G401.6 (cell line): ENCODE measurements around the gene AASDH.

Experiments used
- FAIRE-seq: peaks from 2 replicates; lab custom pipeline; 2012; peaks lifted over from hg19 to GRCh38; lab: Jason Lieb, UNC

The AASDH gene

DNA sequence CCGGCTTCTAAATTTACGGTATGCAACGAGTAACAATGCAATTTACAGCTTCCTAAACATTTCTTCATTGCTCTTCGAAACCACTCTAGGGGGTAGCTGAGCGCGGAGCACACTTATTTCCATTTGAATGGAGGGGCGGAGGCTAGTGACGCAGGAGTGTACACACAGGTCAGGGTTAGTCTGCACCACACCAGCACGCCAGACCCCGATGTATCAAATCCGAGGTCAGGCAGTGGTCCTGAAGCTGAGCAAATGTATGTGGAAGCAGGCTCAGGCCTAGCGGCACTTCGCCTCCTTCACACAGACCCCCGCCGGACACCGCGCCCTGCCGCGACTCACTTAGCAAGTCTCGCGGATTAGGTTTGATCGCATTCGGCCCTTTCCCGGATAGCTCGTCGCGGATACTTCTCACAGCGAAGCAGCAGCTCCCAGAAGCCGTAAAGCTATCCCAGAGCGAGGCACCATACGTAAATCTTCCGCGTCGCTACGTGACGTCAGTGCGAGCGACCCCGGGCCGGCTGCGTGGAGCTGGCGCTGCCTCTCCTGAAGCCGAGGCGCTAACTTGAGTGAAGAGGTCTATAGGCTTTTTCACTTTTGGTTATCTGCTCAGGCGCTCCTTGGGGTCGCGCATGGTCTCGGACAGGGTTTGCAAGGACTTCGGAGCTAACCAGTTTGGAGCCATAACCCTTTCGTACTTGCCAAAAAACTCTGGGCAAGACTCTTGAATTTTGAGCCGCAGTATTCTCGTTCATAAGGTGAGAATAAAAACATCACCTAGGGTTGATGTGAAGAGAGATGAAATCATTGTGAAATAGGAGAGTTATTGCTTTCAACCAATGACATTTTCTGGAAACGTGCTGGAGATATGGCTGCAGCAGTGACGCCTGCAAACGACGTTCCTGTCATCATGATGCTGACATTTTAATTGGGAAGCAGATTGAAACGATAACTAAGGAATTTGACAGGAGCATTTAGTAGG, at the start of gene AASDH:
Gene AASDH (minus strand): TSS at position 469 of the 979 bp plus-strand sequence. CDS start 3,192 bp downstream, outside the sequence.
- peak; percentile 97 for FAIRE-seq

- peak; percentile 97 for FAIRE-seq
Observed at GRCh38 chr4:56435140-56435926, 48.0 kb upstream of the AASDH start, which contains the start of gene PPAT. PPAT (minus strand) TSS chr4:56435615; CDS start chr4:56435477, 138 bp downstream.

DNA sequence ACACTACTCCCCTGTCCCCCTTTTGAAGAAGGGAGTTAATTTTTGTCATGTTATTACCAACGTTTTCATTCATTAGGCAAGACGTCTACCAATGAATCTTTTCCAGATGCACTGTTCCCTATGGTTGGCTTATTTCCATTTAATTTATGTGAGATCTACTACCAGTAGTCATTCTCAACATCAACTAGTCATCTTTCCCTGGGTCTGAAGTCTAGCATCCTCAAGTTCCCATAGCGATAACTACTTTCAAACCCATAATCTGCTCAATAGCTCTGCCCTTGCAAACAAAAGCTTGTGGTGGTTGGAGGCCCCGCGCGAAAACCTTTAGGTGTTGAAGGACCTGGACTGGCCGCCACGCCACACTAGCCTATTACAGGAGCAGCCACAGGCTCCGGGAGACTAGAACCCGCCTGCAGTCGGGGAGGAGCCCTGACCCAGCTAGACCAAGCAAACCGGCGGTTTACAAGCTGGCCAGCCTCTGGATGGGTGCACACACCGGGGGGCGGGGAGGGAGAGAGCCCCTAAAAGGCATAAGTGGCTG, 47.4 kb upstream of the AASDH start:
- no peak for FAIRE-seq

GRCh38 chr4:56433280-56433679, 46.0 kb upstream of the AASDH start:
- no peak for FAIRE-seq

- FAIRE-seq, result no peak
Observed at GRCh38 chr4:56430203-56430602, 42.9 kb upstream of the AASDH start.

DNA sequence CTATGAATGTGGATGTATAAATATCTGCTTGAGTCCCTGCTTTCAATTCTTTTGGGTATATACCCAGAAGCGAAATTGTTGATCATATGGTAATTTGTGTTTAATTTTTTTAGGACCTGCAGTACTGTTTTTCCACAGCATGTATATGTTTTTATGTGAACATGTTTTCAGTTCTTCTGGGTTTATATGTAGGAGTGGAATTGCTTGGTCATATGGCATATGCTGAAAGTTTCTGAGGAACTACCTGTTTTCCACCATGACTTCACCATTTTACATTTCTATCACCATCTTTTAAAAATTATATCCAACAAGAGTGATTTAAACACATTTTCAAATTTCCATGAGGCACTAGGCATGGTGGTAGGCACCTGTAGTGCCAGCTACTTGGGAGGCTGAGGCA, 39.9 kb upstream of the AASDH start:
- no peak for FAIRE-seq

GRCh38 chr4:56426273-56426672, 39.0 kb upstream of the AASDH start:
- no peak for FAIRE-seq

DNA sequence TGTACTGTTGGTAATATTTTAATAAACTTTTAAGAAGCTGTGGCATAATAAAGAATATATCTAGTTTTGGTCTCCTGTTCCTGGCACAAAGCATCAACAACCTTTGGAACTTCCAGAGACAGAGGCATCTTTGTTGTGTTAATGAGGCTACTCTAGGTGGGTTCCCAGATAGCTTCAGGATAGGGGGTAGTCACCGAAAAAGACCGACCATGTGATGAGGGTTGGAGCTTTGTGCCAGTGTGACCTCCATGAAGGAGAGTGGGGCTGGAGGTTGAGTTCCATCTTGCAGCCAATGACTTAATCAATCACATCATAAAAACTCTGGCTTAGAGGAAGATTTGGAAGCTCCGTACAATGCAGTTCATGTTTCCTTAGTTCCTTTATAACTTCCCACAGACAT, 38.2 kb upstream of the AASDH start:
- no peak for FAIRE-seq

DNA sequence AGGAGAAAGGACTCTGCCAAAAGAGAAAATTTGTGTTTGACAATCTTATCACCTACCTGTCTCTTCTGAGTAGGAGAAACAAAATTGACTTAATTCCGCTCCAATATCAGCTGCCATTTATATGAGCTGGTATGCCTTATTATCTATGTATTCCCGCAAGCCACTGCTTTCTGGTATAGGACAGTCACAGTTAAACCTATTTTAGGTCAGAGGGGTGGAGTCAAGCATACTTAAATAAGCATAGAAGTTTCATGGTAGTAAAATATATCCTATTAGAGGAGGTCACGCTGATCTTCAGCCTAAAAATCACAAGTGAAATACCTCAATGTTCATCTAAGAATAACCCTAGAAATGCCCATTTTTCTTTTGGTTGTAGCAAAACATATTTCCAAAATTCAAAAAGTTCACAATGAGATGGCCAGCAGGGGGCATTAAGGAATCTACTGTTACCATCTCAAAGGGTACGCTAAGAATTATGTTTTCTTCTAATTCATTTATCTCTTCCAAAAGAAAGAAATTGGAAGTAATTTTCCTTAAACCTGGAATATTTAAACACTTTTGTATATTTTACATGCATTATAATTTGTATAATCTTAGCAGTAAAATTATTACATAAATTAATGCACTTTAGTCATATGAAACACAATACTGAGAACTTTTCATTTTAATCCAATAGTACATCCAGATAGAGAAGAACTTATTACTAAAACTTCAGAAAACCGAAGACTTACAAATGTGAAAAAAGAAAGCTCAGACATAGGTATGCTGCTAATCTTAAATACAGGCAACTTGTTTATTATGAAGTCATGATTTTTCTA, 37.6 kb upstream of the AASDH start:
- peak; percentile 70 for FAIRE-seq

DNA sequence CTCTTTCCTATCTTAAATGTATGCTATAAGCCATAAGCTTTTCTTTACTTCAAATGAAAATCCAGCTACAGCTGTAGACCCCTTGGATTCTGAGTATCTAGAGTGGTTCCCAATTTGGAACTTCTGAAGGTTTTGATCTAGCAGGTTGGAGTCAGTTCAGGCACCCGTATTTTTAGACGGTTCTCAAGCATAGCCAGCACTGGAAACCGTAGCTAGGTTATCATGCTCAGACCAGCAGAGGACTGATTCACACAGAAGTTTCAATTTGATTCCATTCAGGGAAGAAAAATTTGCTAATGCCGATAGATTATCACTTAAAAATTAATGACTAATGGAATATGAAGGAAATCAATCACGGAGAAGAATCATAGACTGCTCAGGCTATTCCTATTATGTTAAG, 36.9 kb upstream of the AASDH start:
- no peak for FAIRE-seq

DNA sequence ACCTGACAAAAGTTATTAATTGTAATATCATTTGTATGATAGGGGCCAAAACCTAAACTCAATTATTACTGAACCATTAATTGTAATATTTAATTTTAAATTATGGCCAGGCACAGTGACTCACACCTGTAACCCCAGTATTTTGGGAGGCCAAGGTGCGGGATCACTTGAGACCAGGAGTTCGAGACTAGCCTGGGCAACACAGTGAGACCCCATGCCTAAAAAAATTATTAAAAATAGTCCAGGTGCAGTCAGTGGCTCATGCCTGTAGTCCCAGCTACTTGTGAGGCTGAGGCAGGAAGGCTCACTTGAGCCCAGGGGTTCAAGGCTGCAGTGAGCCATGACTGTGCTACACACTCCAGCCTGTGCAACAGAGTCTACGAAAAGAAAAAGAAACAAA, 30.1 kb upstream of the AASDH start:
- no peak for FAIRE-seq

- FAIRE-seq, result no peak
Observed at GRCh38 chr4:56416349-56416748, 29.1 kb upstream of the AASDH start.

- FAIRE-seq, result no peak
Observed at GRCh38 chr4:56414135-56414670, 26.9 kb upstream of the AASDH start.

- peak; percentile 8 for FAIRE-seq
Observed at GRCh38 chr4:56410247-56411062, 23.2 kb upstream of the AASDH start.

DNA sequence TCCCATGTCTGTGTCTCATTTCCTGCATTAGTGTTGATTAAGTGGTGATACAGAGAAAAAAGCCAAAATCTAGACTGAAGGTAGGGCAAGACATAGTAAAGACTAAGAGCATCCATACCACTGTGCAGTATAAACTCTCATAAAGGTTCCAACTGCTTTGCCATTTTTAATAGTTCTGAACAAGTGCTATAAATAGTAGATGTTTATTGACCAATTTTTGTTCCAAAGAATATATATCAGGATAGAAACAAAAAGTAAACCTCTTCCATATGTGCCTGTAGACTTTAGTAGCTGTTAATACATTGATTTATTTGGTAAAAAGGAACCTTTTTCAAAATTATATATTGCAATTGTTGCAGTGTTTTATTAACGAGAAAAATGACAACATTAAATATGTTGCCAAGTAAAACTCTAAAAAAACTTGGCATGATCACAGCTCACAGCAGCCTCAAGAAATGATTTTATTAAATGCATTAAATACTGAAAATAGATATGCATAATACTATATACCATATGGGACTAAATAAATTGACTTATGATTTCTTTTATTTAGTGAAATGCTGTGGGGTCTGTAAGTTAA, 22.3 kb upstream of the AASDH start:
- no peak for FAIRE-seq

DNA sequence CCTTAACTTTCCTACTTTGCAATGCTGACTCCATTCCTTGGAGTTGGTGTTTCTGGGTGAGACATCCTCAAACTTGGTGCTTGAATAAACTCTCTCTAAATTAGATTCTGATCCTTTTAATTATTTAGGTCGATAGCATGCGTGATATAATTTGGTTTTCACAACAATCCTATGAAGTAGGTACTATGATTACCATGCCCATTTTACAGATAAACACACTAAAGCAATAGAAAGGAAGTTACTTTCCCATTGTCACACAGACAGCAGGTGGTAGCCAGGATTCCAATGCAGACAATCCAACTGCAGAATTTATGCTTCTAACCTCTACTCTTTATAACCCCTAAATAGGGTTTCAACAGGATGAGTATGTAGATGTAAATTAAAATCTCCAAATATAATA, 21.7 kb upstream of the AASDH start:
- FAIRE-seq, result no peak

GRCh38 chr4:56406151-56406550, 18.9 kb upstream of the AASDH start:
- no peak for FAIRE-seq

- FAIRE-seq, result no peak
Observed at GRCh38 chr4:56405016-56405415, 17.7 kb upstream of the AASDH start.

DNA sequence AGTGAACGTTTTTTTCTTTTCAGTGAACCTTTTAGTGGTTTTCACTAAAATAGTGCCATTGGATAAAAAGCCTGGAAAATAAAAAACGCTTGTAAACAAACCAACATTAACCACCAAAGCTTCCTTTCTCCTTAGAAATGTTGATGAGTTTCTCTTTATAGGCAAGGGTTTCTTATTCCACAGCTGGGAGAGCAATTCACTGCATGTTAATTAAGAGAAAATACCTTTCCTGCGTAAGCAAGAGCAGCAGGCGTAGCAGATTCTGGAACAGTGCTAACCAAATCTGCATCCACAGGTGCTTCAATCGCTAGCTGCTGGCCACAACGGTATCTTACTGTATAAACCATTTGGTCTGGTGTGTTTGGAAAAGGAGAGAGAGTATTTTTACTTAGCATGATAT, 13.3 kb upstream of the AASDH start:
- no peak for FAIRE-seq

- no peak for FAIRE-seq
Observed at GRCh38 chr4:56391270-56391669, 4.0 kb upstream of the AASDH start.
